ENCODE measurements around the gene GPR148.

The GPR148 gene

GRCh38 chr2:130769343-130769907 is 40.6 kb downstream of the GPR148 start:
- Histone ChIP-seq H3K4me2 (ENCODE audit: insufficient read depth, low read length, poor library complexity, severe bottlenecking) (no peak overlapping the region), H4K8ac (ENCODE audit: low read depth, low read length) (no peak overlapping the region), H3K4me3 (ENCODE audit: low read length in 2 of 2) (no peak overlapping the region), H3K27me3 (ENCODE audit: control insufficient read depth in 3 of 3, insufficient read depth in 3 of 3, low read depth in 1 of 3, low read length in 3 of 3) (no peaks in the 10 kb centered on the region), H3K14ac (ENCODE audit: low read length) (no peak overlapping the region), H3K9me3 (replicated peaks in 1 of 2; ENCODE audit: control insufficient read depth in 2 of 2, insufficient read depth in 1 of 2, low read depth in 1 of 2, low read length in 2 of 2) (peaks cover 0 to 2% of the 10 kb centered on the region in 2 donors), H2BK5ac (ENCODE audit: low read length) (no peak overlapping the region), H3K4me1 (ENCODE audit: control insufficient read depth in 2 of 2, insufficient read depth in 1 of 2, low read depth in 1 of 2, low read length in 2 of 2) (peaks cover 0 to 6% of the 10 kb centered on the region in 2 donors), H3K36me3 (replicated peaks in 1 of 2; ENCODE audit: control insufficient read depth in 2 of 2, insufficient read depth in 2 of 2, low read length in 2 of 2) (no peaks in the 10 kb centered on the region), H2BK12ac (ENCODE audit: low read length) (no peak overlapping the region), H3K23ac (ENCODE audit: low read depth, low read length, poor library complexity) (no peak overlapping the region), H3K27ac (replicated peaks; ENCODE audit: low read length) (no peak overlapping the region), H2AFZ (ENCODE audit: low read length) (no peak overlapping the region), H2AK5ac (ENCODE audit: low read depth, low read length) (no peak overlapping the region), H3K79me1 (ENCODE audit: low read depth, low read length) (no peaks in the 10 kb centered on the region), H4K91ac (ENCODE audit: low read depth, low read length, poor library complexity) (no peak overlapping the region), H2BK15ac (ENCODE audit: low read length) (no peak overlapping the region), H3K4ac (ENCODE audit: low read length) (no peak overlapping the region), H3K18ac (ENCODE audit: low read length) (no peak overlapping the region), H2BK120ac (ENCODE audit: low read depth, low read length) (no peak overlapping the region), H3K9ac (ENCODE audit: low read depth, low read length, poor library complexity) (no peak overlapping the region)
- no peak for DNase-seq (ENCODE audit: low spot score)
- WGBS, 2 donors (ENCODE audit: extremely low coverage in 2 of 2, insufficient read length in 2 of 2, insufficient replicate concordance in 1 of 2), result no CpG with 5 or more reads among the region's 7 CpGs

- Histone ChIP-seq H3K27me3 (ENCODE audit: control insufficient read depth in 3 of 3, insufficient read depth in 3 of 3, low read depth in 1 of 3, low read length in 3 of 3) (no peaks in the 10 kb centered on the region), H3K79me1 (ENCODE audit: low read depth, low read length) (no peaks in the 10 kb centered on the region), H4K91ac (ENCODE audit: low read depth, low read length, poor library complexity) (no peak overlapping the region), H2AK5ac (ENCODE audit: low read depth, low read length) (no peak overlapping the region), H3K4me2 (ENCODE audit: insufficient read depth, low read length, poor library complexity, severe bottlenecking) (no peak overlapping the region), H2AFZ (ENCODE audit: low read length) (no peak overlapping the region), H2BK5ac (ENCODE audit: low read length) (no peak overlapping the region), H2BK120ac (ENCODE audit: low read depth, low read length) (no peak overlapping the region), H2BK15ac (ENCODE audit: low read length) (no peak overlapping the region), H3K36me3 (replicated peaks in 1 of 2; ENCODE audit: control insufficient read depth in 2 of 2, insufficient read depth in 2 of 2, low read length in 2 of 2) (no peaks in the 10 kb centered on the region), H3K4ac (ENCODE audit: low read length) (no peak overlapping the region), H3K23ac (ENCODE audit: low read depth, low read length, poor library complexity) (no peak overlapping the region), H3K14ac (ENCODE audit: low read length) (no peak overlapping the region), H3K9me3 (replicated peaks in 1 of 2; ENCODE audit: control insufficient read depth in 2 of 2, insufficient read depth in 1 of 2, low read depth in 1 of 2, low read length in 2 of 2) (peaks cover 0 to 2% of the 10 kb centered on the region in 2 donors), H3K9ac (ENCODE audit: low read depth, low read length, poor library complexity) (no peak overlapping the region), H4K8ac (ENCODE audit: low read depth, low read length) (no peak overlapping the region), H3K4me3 (ENCODE audit: low read length in 2 of 2) (no peak overlapping the region), H3K27ac (replicated peaks; ENCODE audit: low read length) (no peak overlapping the region), H3K18ac (ENCODE audit: low read length) (no peak overlapping the region), H2BK12ac (ENCODE audit: low read length) (no peak overlapping the region), H3K4me1 (ENCODE audit: control insufficient read depth in 2 of 2, insufficient read depth in 1 of 2, low read depth in 1 of 2, low read length in 2 of 2) (no peaks in the 10 kb centered on the region)
- DNase-seq (ENCODE audit: low spot score), result no peak
- no CpG with 5 or more reads among the region's 4 CpGs for WGBS, 2 donors (ENCODE audit: extremely low coverage in 2 of 2, insufficient read length in 2 of 2, insufficient replicate concordance in 1 of 2)
These were observed 47.7 kb downstream of the GPR148 start for GRCh38 chr2:130776550-130776949.

- Histone ChIP-seq H3K18ac (ENCODE audit: low read length) (no peak overlapping the region), H3K4me2 (ENCODE audit: insufficient read depth, low read length, poor library complexity, severe bottlenecking) (no peak overlapping the region), H2BK12ac (ENCODE audit: low read length) (no peak overlapping the region), H3K4me3 (ENCODE audit: low read length in 2 of 2) (no peak overlapping the region), H3K27ac (replicated peaks; ENCODE audit: low read length) (no peak overlapping the region), H3K79me1 (ENCODE audit: low read depth, low read length) (no peaks in the 10 kb centered on the region), H3K9ac (ENCODE audit: low read depth, low read length, poor library complexity) (no peak overlapping the region), H3K4me1 (ENCODE audit: control insufficient read depth in 2 of 2, insufficient read depth in 1 of 2, low read depth in 1 of 2, low read length in 2 of 2) (no peaks in the 10 kb centered on the region), H2BK15ac (ENCODE audit: low read length) (no peak overlapping the region), H4K8ac (ENCODE audit: low read depth, low read length) (no peak overlapping the region), H4K91ac (ENCODE audit: low read depth, low read length, poor library complexity) (no peak overlapping the region), H2BK120ac (ENCODE audit: low read depth, low read length) (no peak overlapping the region), H3K9me3 (replicated peaks in 1 of 2; ENCODE audit: control insufficient read depth in 2 of 2, insufficient read depth in 1 of 2, low read depth in 1 of 2, low read length in 2 of 2) (no peaks in the 10 kb centered on the region), H3K23ac (ENCODE audit: low read depth, low read length, poor library complexity) (no peak overlapping the region), H2AK5ac (ENCODE audit: low read depth, low read length) (no peak overlapping the region), H3K36me3 (replicated peaks in 1 of 2; ENCODE audit: control insufficient read depth in 2 of 2, insufficient read depth in 2 of 2, low read length in 2 of 2) (no peaks in the 10 kb centered on the region), H2AFZ (ENCODE audit: low read length) (no peak overlapping the region), H2BK5ac (ENCODE audit: low read length) (no peak overlapping the region), H3K14ac (ENCODE audit: low read length) (no peak overlapping the region), H3K4ac (ENCODE audit: low read length) (no peak overlapping the region), H3K27me3 (ENCODE audit: control insufficient read depth in 3 of 3, insufficient read depth in 3 of 3, low read depth in 1 of 3, low read length in 3 of 3) (no peaks in the 10 kb centered on the region)
- no peak for DNase-seq (ENCODE audit: low spot score)
- no CpG with 5 or more reads among the region's 9 CpGs for WGBS, 2 donors (ENCODE audit: extremely low coverage in 2 of 2, insufficient read length in 2 of 2, insufficient replicate concordance in 1 of 2)
These were observed 49.9 kb downstream of the GPR148 start for GRCh38 chr2:130778781-130779180.

All from neuronal stem cell (in vitro differentiated cells).